HCT116 (cell line): ENCODE data around the gene ORM1. TPM values are rescaled to one million over a fixed set of nuclear protein-coding genes. Genes with fewer than 3 reads are reported as not detected.

Experiments used
- ATAC-seq: fragments of 200-7000 bp; cut with Tn5 transposase; 2 replicates; pipeline ENCODE4 v1.9.1; 2020; ENCODE audit warnings: mild to moderate bottlenecking, moderate library complexity
- BruUV-seq: library from RNA; stranded (reverse); fragments of 400-500 nt; replicated peaks from 2 replicates; lab custom pipeline; 2021; lab: Mats Ljungman, UMichigan
- CTCF ChIA-PET: fragments of 300-600 bp; sonication (Branson Sonifier 250); formaldehyde crosslinking; loops from one replicate; lab custom pipeline; 2021; ENCODE audit warnings: antibody characterized with exemption; lab: Charles Lee
- POLR2A ChIA-PET: fragments of 300-600, 350-600 bp; sonication (Branson Sonifier 250); formaldehyde crosslinking; loops from one replicate; lab custom pipeline; 2021; ENCODE audit warnings: antibody characterized with exemption; lab: Charles Lee
- RAD21 ChIA-PET, 2 experiments: fragments of 300-600 bp; sonication (Branson Sonifier 250); formaldehyde crosslinking; loops; one replicate each; lab custom pipeline; 2023; ENCODE audit warnings: low total read pairs in 2 of 2; ENCODE audit not compliant: uncharacterized antibody in 2 of 2, unreplicated experiment in 2 of 2, low non-redundant PET in 1 of 2; lab: Charles Lee
- DNase-seq: peaks from one replicate; pipeline ENCODE4 v3.0.0-alpha.2; 2010; ENCODE audit warnings: low read depth, low spot score
- H2AFZ ChIP-seq: fragments of 200-600 bp; shearing (Covaris generic), sonication (generic); 2 replicates; pipeline ENCODE4 v1.6.1; 2017; ENCODE audit warnings: low read depth, mixed run types, mixed read lengths, antibody characterized with exemption, low read length; ENCODE audit not compliant: poor library complexity, severe bottlenecking
- H3K27ac ChIP-seq: 2 replicates; pipeline ENCODE4 v1.5.1; 2012; ENCODE audit warnings: low read depth, low read length
- H3K27me3 ChIP-seq: fragments of 200-600 bp; sonication (generic); 2 replicates; pipeline ENCODE4 v1.6.1; 2016; ENCODE audit warnings: mixed run types, low read length, mixed read lengths; ENCODE audit not compliant: insufficient read depth
- H3K36me3 ChIP-seq, 2 experiments: fragments of 200-500 bp in 1 of 2; fragments of 200-600 bp in 1 of 2; sonication (Bioruptor generic) in 1 of 2; sonication (generic) in 1 of 2; 2 replicates each; pipeline versions ENCODE4 v1.5.1 to v1.6.1; 2014 to 2016; ENCODE audit warnings: low read length in 2 of 2, inconsistent platforms in 1 of 2, mixed read lengths in 1 of 2, mixed run types in 1 of 2; ENCODE audit not compliant: insufficient read depth in 2 of 2, control insufficient read depth in 1 of 2
- H3K4me1 ChIP-seq, 2 experiments: fragments of 200-600 bp in 1 of 2; sonication (generic) in 1 of 2; 2 replicates each; pipeline versions ENCODE4 v1.5.1 to v1.6.1; 2012 to 2017; ENCODE audit warnings: low read length in 2 of 2, inconsistent platforms in 1 of 2, mild to moderate bottlenecking in 1 of 2, mixed read lengths in 1 of 2, mixed run types in 1 of 2, moderate library complexity in 1 of 2; ENCODE audit not compliant: insufficient read depth in 2 of 2, control insufficient read depth in 1 of 2
- H3K4me2 ChIP-seq: fragments of 200-600 bp; sonication (generic); 2 replicates; pipeline ENCODE4 v1.6.1; 2017; ENCODE audit warnings: mixed run types, low read length, mixed read lengths
- H3K4me3 ChIP-seq, 2 experiments: fragments of 200-600 bp in 1 of 2; sonication (generic) in 1 of 2; replicated peaks in 1 of 2; 2 replicates each; pipeline ENCODE4 v1.5.1; 2011 to 2016; ENCODE audit warnings: low read length in 2 of 2, control low read depth in 1 of 2, low read depth in 1 of 2, mild to moderate bottlenecking in 1 of 2, mixed read lengths in 1 of 2, mixed run types in 1 of 2
- H3K79me2 ChIP-seq: fragments of 200-600 bp; sonication (generic); 2 replicates; pipeline ENCODE4 v1.6.1; 2017; ENCODE audit warnings: mild to moderate bottlenecking, mixed run types, low read length, moderate library complexity, mixed read lengths; ENCODE audit not compliant: insufficient read depth
- H3K9ac ChIP-seq: fragments of 200-600 bp; sonication (generic); 2 replicates; pipeline ENCODE4 v1.6.1; 2016; ENCODE audit warnings: low read length, mixed read lengths
- H3K9me2 ChIP-seq: fragments of 200-600 bp; sonication (generic), shearing (Covaris generic); 2 replicates; pipeline ENCODE4 v1.6.1; 2017; ENCODE audit warnings: mixed run types, mild to moderate bottlenecking, moderate library complexity; ENCODE audit not compliant: insufficient read depth
- H3K9me3 ChIP-seq, 2 experiments: fragments of 200-500 bp in 1 of 2; fragments of 200-600 bp in 1 of 2; sonication (Bioruptor generic) in 1 of 2; sonication (generic) in 1 of 2; 2 replicates each; pipeline ENCODE4 v1.6.1; 2014 to 2017; ENCODE audit warnings: low read length in 2 of 2, mixed read lengths in 2 of 2, inconsistent platforms in 1 of 2, low read depth in 1 of 2, mild to moderate bottlenecking in 1 of 2, mixed run types in 1 of 2, moderate library complexity in 1 of 2; ENCODE audit not compliant: control insufficient read depth in 1 of 2, insufficient read depth in 1 of 2
- H4K20me1 ChIP-seq: fragments of 200-600 bp; sonication (generic), shearing (Covaris generic); 2 replicates; pipeline ENCODE4 v1.6.1; 2017; ENCODE audit warnings: mixed run types, mild to moderate bottlenecking, moderate library complexity; ENCODE audit not compliant: insufficient read depth
- EZH2phosphoT487 ChIP-seq: fragments of 200-600 bp; IDR thresholded peaks from 2 replicates; pipeline ENCODE4 v1.6.1; 2018; ENCODE audit warnings: antibody characterized with exemption, borderline replicate concordance
- FOSL1 ChIP-seq: IDR thresholded peaks from 2 replicates; pipeline ENCODE4 v1.6.1; 2012; ENCODE audit warnings: low read depth
- JUND ChIP-seq: IDR thresholded peaks from 2 replicates; pipeline ENCODE4 v1.6.1; 2012
- TCF7L2 ChIP-seq: IDR thresholded peaks from 2 replicates; pipeline ENCODE4 v1.7.0; 2011; ENCODE audit warnings: borderline replicate concordance, inconsistent platforms; ENCODE audit not compliant: insufficient read depth, insufficient read length; ENCODE audit errors: extremely low read depth
- YY1 ChIP-seq: IDR thresholded peaks from 2 replicates; pipeline ENCODE4 v1.6.1; 2011; ENCODE audit warnings: low read length, low read depth, moderate library complexity, mild to moderate bottlenecking; ENCODE audit not compliant: insufficient replicate concordance; ENCODE audit errors: extremely low read depth
- ZFX ChIP-seq: fragments of 450-650 bp; IDR thresholded peaks from 2 replicates; pipeline ENCODE4 v1.6.1; 2017
- intact Hi-C: fragments of 100-400 bp; cut with micrococcal nuclease; formaldehyde crosslinking; loops from 2 replicates; pipeline ENCODE4 v1.10.0; 2022
- total RNA-seq: library from RNA; stranded (reverse); gene quantifications from one replicate; pipeline ENCODE4 v1.2.1, GENCODE V29; 2021; ENCODE audit not compliant: unreplicated experiment
- TF ChIP-seq, protein P1 (sequence below): IDR thresholded peaks from 2 replicates; pipeline ENCODE4 v1.6.1; 2012; ENCODE audit warnings: low read depth
- TF ChIP-seq, protein P2 (sequence below): IDR thresholded peaks from 2 replicates; pipeline ENCODE4 v1.6.1; 2012
- TF ChIP-seq, protein P3 (sequence below): IDR thresholded peaks from 2 replicates; pipeline ENCODE4 v1.6.1; 2011; ENCODE audit warnings: mild to moderate bottlenecking, low read length, moderate library complexity; ENCODE audit not compliant: insufficient replicate concordance; ENCODE audit errors: extremely low read depth
- TF ChIP-seq, protein P4 (sequence below), 3 experiments: fragments of 200-600 bp in 1 of 3; sonication (generic) in 1 of 3; IDR thresholded peaks in 2 of 3; conservative IDR thresholded peaks in 1 of 3; 2 replicates each; pipeline ENCODE4 v1.5.1; 2012 to 2017; ENCODE audit warnings: low read depth in 2 of 3, low read length in 2 of 3, antibody characterized with exemption in 1 of 3, borderline replicate concordance in 1 of 3, control low read depth in 1 of 3, mild to moderate bottlenecking in 1 of 3, mixed read lengths in 1 of 3, mixed run types in 1 of 3, moderate library complexity in 1 of 3; ENCODE audit not compliant: insufficient read depth in 1 of 3

The ORM1 gene
- total RNA-seq, 1 experiment from 2014 or later = 5.6 TPM

DNA sequence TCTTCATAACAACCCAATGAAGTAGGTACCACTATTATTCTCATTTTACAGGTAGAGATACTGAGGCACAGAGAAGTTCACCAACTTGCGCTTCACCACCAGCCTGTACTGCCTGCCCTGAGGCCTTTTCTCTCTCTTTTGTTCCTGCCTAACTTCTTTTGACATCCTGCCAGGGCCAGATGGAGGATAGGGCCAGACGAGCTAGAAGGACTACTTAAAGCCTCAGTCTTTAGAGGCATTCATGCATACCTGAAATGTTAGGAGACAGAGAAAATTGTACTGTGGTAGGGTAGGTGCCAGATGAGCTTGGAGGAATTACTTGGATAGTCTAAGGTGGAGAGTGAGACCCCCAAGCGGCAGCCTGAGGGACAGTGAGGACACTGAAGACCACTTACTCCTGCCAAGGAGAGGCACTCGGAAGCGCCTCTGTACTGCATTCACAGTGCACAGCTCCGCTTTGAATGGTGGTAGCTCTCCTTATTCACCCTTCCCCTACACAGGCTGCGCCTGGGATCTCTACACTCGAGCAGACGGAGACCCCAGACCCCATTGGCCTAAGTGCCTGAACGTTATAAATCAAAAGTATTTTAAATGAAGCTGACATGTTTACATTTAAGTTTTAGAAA, 6.2 kb upstream of the ORM1 start:
- no peaks in the 10 kb centered on the region for H3K79me2 ChIP-seq
- DNase-seq = no peak
- H3K4me2 ChIP-seq = no peak overlapping the region
- no peaks in the 10 kb centered on the region for H4K20me1 ChIP-seq
- ChIA-PET POLR2A (no interaction called here), CTCF (no interaction called here)
- H3K9me3 ChIP-seq = no peaks in the 10 kb centered on the region
- no TSS peak for BruUV-seq
- no peak overlapping the region for H3K9ac ChIP-seq
- intact Hi-C loops = no loop called here
- no peaks in the 10 kb centered on the region for H3K27me3 ChIP-seq
- H3K36me3 ChIP-seq = no peaks in the 10 kb centered on the region
- H3K27ac ChIP-seq = no peak overlapping the region
- no peaks in the 10 kb centered on the region for H3K4me1 ChIP-seq
- no peak overlapping the region for H2AFZ ChIP-seq
- TF ChIP-seq EZH2phosphoT487 (no peak), ZFX (no peak), TCF7L2 (no peak), FOSL1 (no peak), JUND (no peak), YY1 (no peak)
- TF ChIP-seq, protein P1, sequence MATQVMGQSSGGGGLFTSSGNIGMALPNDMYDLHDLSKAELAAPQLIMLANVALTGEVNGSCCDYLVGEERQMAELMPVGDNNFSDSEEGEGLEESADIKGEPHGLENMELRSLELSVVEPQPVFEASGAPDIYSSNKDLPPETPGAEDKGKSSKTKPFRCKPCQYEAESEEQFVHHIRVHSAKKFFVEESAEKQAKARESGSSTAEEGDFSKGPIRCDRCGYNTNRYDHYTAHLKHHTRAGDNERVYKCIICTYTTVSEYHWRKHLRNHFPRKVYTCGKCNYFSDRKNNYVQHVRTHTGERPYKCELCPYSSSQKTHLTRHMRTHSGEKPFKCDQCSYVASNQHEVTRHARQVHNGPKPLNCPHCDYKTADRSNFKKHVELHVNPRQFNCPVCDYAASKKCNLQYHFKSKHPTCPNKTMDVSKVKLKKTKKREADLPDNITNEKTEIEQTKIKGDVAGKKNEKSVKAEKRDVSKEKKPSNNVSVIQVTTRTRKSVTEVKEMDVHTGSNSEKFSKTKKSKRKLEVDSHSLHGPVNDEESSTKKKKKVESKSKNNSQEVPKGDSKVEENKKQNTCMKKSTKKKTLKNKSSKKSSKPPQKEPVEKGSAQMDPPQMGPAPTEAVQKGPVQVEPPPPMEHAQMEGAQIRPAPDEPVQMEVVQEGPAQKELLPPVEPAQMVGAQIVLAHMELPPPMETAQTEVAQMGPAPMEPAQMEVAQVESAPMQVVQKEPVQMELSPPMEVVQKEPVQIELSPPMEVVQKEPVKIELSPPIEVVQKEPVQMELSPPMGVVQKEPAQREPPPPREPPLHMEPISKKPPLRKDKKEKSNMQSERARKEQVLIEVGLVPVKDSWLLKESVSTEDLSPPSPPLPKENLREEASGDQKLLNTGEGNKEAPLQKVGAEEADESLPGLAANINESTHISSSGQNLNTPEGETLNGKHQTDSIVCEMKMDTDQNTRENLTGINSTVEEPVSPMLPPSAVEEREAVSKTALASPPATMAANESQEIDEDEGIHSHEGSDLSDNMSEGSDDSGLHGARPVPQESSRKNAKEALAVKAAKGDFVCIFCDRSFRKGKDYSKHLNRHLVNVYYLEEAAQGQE = no peak
- TF ChIP-seq, protein P2, sequence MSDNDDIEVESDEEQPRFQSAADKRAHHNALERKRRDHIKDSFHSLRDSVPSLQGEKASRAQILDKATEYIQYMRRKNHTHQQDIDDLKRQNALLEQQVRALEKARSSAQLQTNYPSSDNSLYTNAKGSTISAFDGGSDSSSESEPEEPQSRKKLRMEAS = no peak
- TF ChIP-seq, protein P3, sequence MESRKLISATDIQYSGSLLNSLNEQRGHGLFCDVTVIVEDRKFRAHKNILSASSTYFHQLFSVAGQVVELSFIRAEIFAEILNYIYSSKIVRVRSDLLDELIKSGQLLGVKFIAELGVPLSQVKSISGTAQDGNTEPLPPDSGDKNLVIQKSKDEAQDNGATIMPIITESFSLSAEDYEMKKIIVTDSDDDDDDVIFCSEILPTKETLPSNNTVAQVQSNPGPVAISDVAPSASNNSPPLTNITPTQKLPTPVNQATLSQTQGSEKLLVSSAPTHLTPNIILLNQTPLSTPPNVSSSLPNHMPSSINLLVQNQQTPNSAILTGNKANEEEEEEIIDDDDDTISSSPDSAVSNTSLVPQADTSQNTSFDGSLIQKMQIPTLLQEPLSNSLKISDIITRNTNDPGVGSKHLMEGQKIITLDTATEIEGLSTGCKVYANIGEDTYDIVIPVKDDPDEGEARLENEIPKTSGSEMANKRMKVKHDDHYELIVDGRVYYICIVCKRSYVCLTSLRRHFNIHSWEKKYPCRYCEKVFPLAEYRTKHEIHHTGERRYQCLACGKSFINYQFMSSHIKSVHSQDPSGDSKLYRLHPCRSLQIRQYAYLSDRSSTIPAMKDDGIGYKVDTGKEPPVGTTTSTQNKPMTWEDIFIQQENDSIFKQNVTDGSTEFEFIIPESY = no peak
- TF ChIP-seq, protein P4, sequence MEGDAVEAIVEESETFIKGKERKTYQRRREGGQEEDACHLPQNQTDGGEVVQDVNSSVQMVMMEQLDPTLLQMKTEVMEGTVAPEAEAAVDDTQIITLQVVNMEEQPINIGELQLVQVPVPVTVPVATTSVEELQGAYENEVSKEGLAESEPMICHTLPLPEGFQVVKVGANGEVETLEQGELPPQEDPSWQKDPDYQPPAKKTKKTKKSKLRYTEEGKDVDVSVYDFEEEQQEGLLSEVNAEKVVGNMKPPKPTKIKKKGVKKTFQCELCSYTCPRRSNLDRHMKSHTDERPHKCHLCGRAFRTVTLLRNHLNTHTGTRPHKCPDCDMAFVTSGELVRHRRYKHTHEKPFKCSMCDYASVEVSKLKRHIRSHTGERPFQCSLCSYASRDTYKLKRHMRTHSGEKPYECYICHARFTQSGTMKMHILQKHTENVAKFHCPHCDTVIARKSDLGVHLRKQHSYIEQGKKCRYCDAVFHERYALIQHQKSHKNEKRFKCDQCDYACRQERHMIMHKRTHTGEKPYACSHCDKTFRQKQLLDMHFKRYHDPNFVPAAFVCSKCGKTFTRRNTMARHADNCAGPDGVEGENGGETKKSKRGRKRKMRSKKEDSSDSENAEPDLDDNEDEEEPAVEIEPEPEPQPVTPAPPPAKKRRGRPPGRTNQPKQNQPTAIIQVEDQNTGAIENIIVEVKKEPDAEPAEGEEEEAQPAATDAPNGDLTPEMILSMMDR (IDR thresholded peaks at IDR 0.05 in 2 of 3, conservative IDR thresholded peaks at IDR 0.05 in 1 of 3; ENCODE audit: borderline replicate concordance in 1 of 3, insufficient read depth in 1 of 3, low read depth in 2 of 3, low read length in 2 of 3) = no peak
- TF ChIP-seq, all 23 proteins: peak for 0
- RAD21 ChIA-PET = no interaction called here
- ATAC-seq = no peak
- H3K9me2 ChIP-seq = no peaks in the 10 kb centered on the region
- H3K4me3 ChIP-seq = no peak overlapping the region
